ENCODE data around the gene MST1R. TPM values are rescaled to one million over a fixed set of nuclear protein-coding genes. Genes with fewer than 3 reads are reported as not detected.

Gene MST1R
- total and polyA plus RNA-seq, 2 donors (not counting 3 experiments of a cell fraction or from before 2014, with no cell fraction given), result 0.93 to 2.4 TPM

GRCh38 chr3:49914906-49915305, 11.2 kb upstream of the MST1R start:
- H4K20me1 ChIP-seq (replicated peaks; ENCODE audit: control insufficient read depth, extremely low read depth, insufficient read depth, low read length), result no peaks in the 10 kb centered on the region
- intact Hi-C loops (cut with micrococcal nuclease), result no loop called here
- no peak overlapping the region for H3K4me3 ChIP-seq (replicated peaks in 1 of 3; ENCODE audit: insufficient read depth in 1 of 3, low read depth in 1 of 3, low read length in 3 of 3)
- H3K4me2 ChIP-seq (ENCODE audit: insufficient read depth, low read length), result no peak overlapping the region
- ChIA-PET CTCF (interaction anchor here (1.1 to 1.8 kb wide), 3 partner anchors 9 to 112 kb away, joined by 4 to 5 read pairs (median 4); partner anchors contain the start of gene INKA1), POLR2A (interaction anchor here (0.6 kb wide), 1 partner anchor 443 kb away, joined by 4 read pairs; no protein-coding TSS in a partner anchor)
- no peaks in the 10 kb centered on the region for H3K4me1 ChIP-seq (ENCODE audit: control insufficient read depth, extremely low read depth, insufficient read depth, low read length)
- no peak overlapping the region for H2AFZ ChIP-seq (ENCODE audit: low read depth, low read length)
- no peak for DNase-seq (ENCODE audit: low read depth, low spot score)
- dilution Hi-C loops (cut with MboI; ENCODE audit: extremely low pct_ligation_motif_present, low sequenced_read_pairs), result no loop called here
- peaks cover 0 to 6% of the 10 kb centered on the region in 2 experiments for H3K36me3 ChIP-seq (ENCODE audit: control insufficient read depth in 2 of 2, extremely low read depth in 1 of 2, insufficient read depth in 2 of 2, low read length in 2 of 2)
- no peak for FAIRE-seq
- no peaks in the 10 kb centered on the region for H3K79me2 ChIP-seq (ENCODE audit: control insufficient read depth, insufficient read depth, low read length)
- no peaks in the 10 kb centered on the region for H3K9me3 ChIP-seq (replicated peaks; ENCODE audit: control insufficient read depth, insufficient read depth, low read length)
- no peak overlapping the region for H3K9ac ChIP-seq (replicated peaks; ENCODE audit: extremely low read depth, insufficient read depth, low read length)
- TF ChIP-seq CTCF (IDR thresholded peaks at IDR 0.05; ENCODE audit: extremely low read depth in 1 of 2, insufficient read depth in 1 of 2, low read depth in 1 of 2, low read length in 2 of 2) (no peak), JUN (IDR thresholded peaks at IDR 0.05; ENCODE audit: borderline replicate concordance, insufficient read depth, insufficient read length, low read depth) (no peak), EZH2 (IDR thresholded peaks at IDR 0.05; ENCODE audit: borderline replicate concordance, low read depth, low read length, severe bottlenecking) (no peak), POLR2A (IDR thresholded peaks at IDR 0.05; ENCODE audit: low read depth, low read length) (no peak), POLR2AphosphoS5 (IDR thresholded peaks at IDR 0.05; ENCODE audit: insufficient read depth, low read depth, low read length) (no peak), MAX (IDR thresholded peaks at IDR 0.05; ENCODE audit: insufficient read depth, insufficient read length) (no peak), GATA2 (IDR thresholded peaks at IDR 0.05; ENCODE audit: insufficient read depth, insufficient read length, low read depth, low read length) (no peak), MYC (IDR thresholded peaks at IDR 0.05; ENCODE audit: low read depth, low read length) (no peak), FOS (IDR thresholded peaks at IDR 0.05; ENCODE audit: borderline replicate concordance, insufficient read depth, low read length) (no peak)
- H3K9me1 ChIP-seq (replicated peaks; ENCODE audit: control insufficient read depth, extremely low read depth, insufficient read depth, low read length), result no peaks in the 10 kb centered on the region
- no TSS peak for BruUV-seq (replicated peaks)
- H3K27me3 ChIP-seq (ENCODE audit: control insufficient read depth in 2 of 2, insufficient read depth in 2 of 2, low read length in 2 of 2), result no peaks in the 10 kb centered on the region
- H3K27ac ChIP-seq (ENCODE audit: insufficient read depth, low read depth, low read length), result no peak overlapping the region
